Gastrocnemius medialis (tissue), 4 donors: ENCODE measurements around the gene TAF1B. TPM values are rescaled to one million over a fixed set of nuclear protein-coding genes. Genes with fewer than 3 reads are reported as not detected.

ENCODE experiments used
- ATAC-seq, 2 donors: fragments of 150-250 bp; one replicate each; pipeline ENCODE4 v1.9.1; 2016
- DNase-seq, 2 donors: peaks; one replicate each; pipeline ENCODE4 v3.0.0-alpha.2; 2019
- H3K27ac ChIP-seq, 4 donors: fragments of 200-600 bp; sonication (generic); 1 replicate in 1 of 4; 2 replicates in 3 of 4; pipeline ENCODE4 v1.5.1; 2016 to 2018; ENCODE audit warnings: mild to moderate bottlenecking in 2 of 4, moderate library complexity in 1 of 4
- H3K27me3 ChIP-seq, 3 donors: fragments of 200-600 bp; sonication (generic) in 2 of 3; 1 replicate in 1 of 3; 2 replicates in 2 of 3; pipeline versions ENCODE4 v1.5.1 to v1.6.0; 2016 to 2019; ENCODE audit warnings: mild to moderate bottlenecking in 1 of 3, moderate library complexity in 1 of 3
- H3K36me3 ChIP-seq, 2 donors: fragments of 200-600 bp; sonication (generic) in 1 of 2; one replicate each; pipeline ENCODE4 v1.5.1; 2017 to 2018
- H3K4me1 ChIP-seq, 2 donors: fragments of 200-600 bp; sonication (generic) in 1 of 2; one replicate each; pipeline ENCODE4 v1.5.1; 2016 to 2017; ENCODE audit warnings: mild to moderate bottlenecking in 2 of 2
- H3K4me3 ChIP-seq, 4 donors: fragments of 200-600 bp; sonication (generic) in 3 of 4; 1 replicate in 1 of 4; 2 replicates in 3 of 4; pipeline ENCODE4 v1.5.1; 2016 to 2019; ENCODE audit warnings: mild to moderate bottlenecking in 2 of 4
- H3K9me3 ChIP-seq, 3 donors: fragments of 200-600 bp; sonication (generic) in 2 of 3; 1 replicate in 1 of 3; 2 replicates in 2 of 3; pipeline ENCODE4 v1.5.1; 2016 to 2019
- POLR2A ChIP-seq, 2 donors: fragments of 450-650 bp; IDR thresholded peaks; one replicate each; pipeline ENCODE4 v1.6.1; 2017; ENCODE audit warnings: antibody characterized with exemption in 2 of 2, mild to moderate bottlenecking in 2 of 2, moderate library complexity in 2 of 2
- in situ Hi-C, 4 donors: fragments of 200-750 bp; cut with MboI; loops; one replicate each; pipeline versions ENCODE4 v1.15.0 to v1.8.0; 2017; ENCODE audit warnings: low sequenced_read_pairs in 4 of 4
- intact Hi-C: fragments of 100-400 bp; cut with DNase I; formaldehyde crosslinking; loops from one replicate; pipeline ENCODE4 v1.15.1; 2023; ENCODE audit warnings: low total_unique reads
- total RNA-seq, 4 donors: library from RNA; depleted of rRNA; stranded (reverse); fragments of >200 nt; gene quantifications; one replicate each; pipeline versions ENCODE4 v1.1.0 to v1.2.3, GENCODE V29; 2016
- TF ChIP-seq, protein P1 (sequence below), 5 experiments: fragments of 450-650 bp in 3 of 5; fragments of 200-600 bp in 2 of 5; sonication (generic) in 2 of 5; IDR thresholded peaks in 4 of 5; conservative IDR thresholded peaks in 1 of 5; 1 replicate in 4 of 5; 2 replicates in 1 of 5; pipeline ENCODE4 v1.5.1; 2016 to 2019; ENCODE audit warnings: antibody characterized with exemption in 5 of 5, mild to moderate bottlenecking in 3 of 5, moderate library complexity in 3 of 5

Gene TAF1B
- total RNA-seq, 4 donors from 2014 or later, result 5.0 to 8.4 (median 7.3) TPM

DNA sequence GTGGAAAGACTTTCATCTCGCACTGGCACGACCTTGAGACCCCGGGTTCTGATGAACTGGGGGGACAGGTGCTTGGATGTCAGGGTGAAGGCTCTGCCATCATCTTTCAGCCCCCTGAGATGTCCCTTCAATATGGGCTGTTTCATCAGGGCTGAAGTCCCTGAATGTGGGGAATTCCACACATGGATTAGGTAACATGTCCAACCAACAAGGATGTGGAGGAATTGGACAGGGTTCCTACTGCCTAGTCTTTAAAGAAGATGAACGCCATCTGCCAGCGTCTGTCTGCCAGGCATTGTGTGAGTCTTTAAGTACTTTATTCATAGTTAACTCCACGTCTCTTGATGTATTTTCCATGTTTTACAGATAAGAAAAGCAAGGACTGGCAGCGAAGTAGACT lies 102.3 kb downstream of the TAF1B start:
- Histone ChIP-seq H3K36me3 (no peaks in the 10 kb centered on the region), H3K4me3 (no peak overlapping the region), H3K27ac (no peak overlapping the region), H3K9me3 (no peaks in the 10 kb centered on the region), H3K4me1 (no peaks in the 10 kb centered on the region), H3K27me3 (peaks cover 0 to 8% (median 6%) of the 10 kb centered on the region in 3 donors)
- TF ChIP-seq, protein P1, sequence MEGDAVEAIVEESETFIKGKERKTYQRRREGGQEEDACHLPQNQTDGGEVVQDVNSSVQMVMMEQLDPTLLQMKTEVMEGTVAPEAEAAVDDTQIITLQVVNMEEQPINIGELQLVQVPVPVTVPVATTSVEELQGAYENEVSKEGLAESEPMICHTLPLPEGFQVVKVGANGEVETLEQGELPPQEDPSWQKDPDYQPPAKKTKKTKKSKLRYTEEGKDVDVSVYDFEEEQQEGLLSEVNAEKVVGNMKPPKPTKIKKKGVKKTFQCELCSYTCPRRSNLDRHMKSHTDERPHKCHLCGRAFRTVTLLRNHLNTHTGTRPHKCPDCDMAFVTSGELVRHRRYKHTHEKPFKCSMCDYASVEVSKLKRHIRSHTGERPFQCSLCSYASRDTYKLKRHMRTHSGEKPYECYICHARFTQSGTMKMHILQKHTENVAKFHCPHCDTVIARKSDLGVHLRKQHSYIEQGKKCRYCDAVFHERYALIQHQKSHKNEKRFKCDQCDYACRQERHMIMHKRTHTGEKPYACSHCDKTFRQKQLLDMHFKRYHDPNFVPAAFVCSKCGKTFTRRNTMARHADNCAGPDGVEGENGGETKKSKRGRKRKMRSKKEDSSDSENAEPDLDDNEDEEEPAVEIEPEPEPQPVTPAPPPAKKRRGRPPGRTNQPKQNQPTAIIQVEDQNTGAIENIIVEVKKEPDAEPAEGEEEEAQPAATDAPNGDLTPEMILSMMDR (IDR thresholded peaks at IDR 0.05 in 4 of 5, conservative IDR thresholded peaks at IDR 0.05 in 1 of 5), result no peak
- TF ChIP-seq POLR2A (IDR thresholded peaks at IDR 0.05), result no peak
- DNase-seq (no peak), ATAC-seq (no peak)
- in situ Hi-C loops, result no loop called here
- intact Hi-C loops, result no loop called here

DNA sequence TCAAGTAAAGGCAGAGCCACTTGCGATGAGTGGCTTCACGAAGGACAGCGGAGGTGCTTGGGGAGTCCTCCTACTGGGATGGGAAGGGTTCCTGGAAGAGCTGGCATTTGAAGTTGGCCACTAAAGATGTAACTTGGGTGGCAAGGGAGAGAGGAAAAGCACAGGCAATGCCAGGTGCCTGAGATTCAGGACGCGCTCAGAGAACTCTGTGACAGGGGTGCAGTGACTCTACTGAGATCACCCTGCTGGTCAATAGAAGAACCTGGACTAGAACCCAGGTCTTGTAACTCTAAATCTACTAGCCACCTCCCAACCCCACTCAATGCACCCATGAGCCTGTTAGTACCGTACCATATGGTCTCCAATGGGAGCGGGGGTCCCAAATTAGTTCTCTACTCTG lies 102.8 kb downstream of the TAF1B start:
- Histone ChIP-seq H3K36me3 (no peaks in the 10 kb centered on the region), H3K27ac (no peak overlapping the region), H3K9me3 (no peaks in the 10 kb centered on the region), H3K4me3 (no peak overlapping the region), H3K27me3 (peaks cover 0 to 8% (median 6%) of the 10 kb centered on the region in 3 donors), H3K4me1 (no peaks in the 10 kb centered on the region)
- in situ Hi-C loops (no loop called here), intact Hi-C loops (no loop called here)
- TF ChIP-seq, protein P1 (IDR thresholded peaks at IDR 0.05 in 4 of 5, conservative IDR thresholded peaks at IDR 0.05 in 1 of 5), result no peak
- no peak for TF ChIP-seq POLR2A (IDR thresholded peaks at IDR 0.05)
- ATAC-seq (no peak), DNase-seq (no peak)

DNA sequence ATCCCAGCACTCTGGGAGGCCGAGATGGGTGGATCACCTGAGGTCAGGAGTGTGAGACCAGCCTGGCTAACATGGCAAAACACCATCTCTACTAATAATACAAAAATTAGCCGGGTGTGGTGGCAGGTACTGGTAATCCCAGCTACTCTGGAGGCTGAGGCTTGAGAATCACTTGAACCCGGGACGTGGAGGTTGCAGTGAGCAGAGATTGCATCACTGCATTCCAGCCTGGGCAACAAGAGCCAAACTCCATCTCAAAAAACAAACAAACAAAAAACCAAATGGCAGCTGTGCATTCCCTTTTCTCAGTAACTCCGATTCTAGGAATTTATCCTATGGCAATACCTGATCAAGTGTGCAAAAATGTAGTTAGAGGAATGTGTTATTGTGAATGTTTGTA lies 103.5 kb downstream of the TAF1B start:
- intact Hi-C loops, result no loop called here
- Histone ChIP-seq H3K4me3 (no peak overlapping the region), H3K9me3 (no peaks in the 10 kb centered on the region), H3K27me3 (peaks cover 0 to 8% (median 6%) of the 10 kb centered on the region in 3 donors), H3K4me1 (no peaks in the 10 kb centered on the region), H3K27ac (no peak overlapping the region), H3K36me3 (no peaks in the 10 kb centered on the region)
- in situ Hi-C loops, result no loop called here
- ATAC-seq (no peak), DNase-seq (no peak)
- TF ChIP-seq, protein P1 (IDR thresholded peaks at IDR 0.05 in 4 of 5, conservative IDR thresholded peaks at IDR 0.05 in 1 of 5), result no peak
- TF ChIP-seq POLR2A (IDR thresholded peaks at IDR 0.05), result no peak

DNA sequence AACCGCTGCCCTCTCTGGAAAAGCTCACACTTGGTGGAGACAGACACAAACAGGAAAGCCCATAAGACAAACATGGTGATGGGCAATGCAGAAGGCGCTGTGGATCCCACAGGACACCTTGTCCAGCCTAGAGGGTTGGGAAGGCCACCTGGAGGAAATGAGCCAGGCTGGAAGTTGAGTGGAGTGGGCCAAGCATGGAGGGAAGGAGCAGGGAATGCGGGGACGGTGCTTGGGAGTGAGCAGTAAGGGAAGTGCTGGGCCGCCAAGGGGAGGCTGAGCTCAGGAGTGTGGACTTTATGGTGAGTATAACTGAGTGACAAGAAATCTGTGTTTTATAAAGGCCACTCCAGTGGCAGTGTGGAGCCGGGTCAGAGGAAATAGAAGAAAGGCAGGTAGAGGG lies 105.4 kb downstream of the TAF1B start:
- no peaks in the 10 kb centered on the region for H3K36me3 ChIP-seq
- in situ Hi-C loops (no loop called here), intact Hi-C loops (no loop called here)
- no peak overlapping the region for H3K4me3 ChIP-seq
- H3K9me3 ChIP-seq, result no peaks in the 10 kb centered on the region
- H3K4me1 ChIP-seq, result peaks cover 0 to 5% of the 10 kb centered on the region in 2 donors
- no peak for DNase-seq
- TF ChIP-seq POLR2A (IDR thresholded peaks at IDR 0.05), result no peak
- TF ChIP-seq, protein P1 (IDR thresholded peaks at IDR 0.05 in 4 of 5, conservative IDR thresholded peaks at IDR 0.05 in 1 of 5), result no peak
- ATAC-seq, result no peak
- H3K27ac ChIP-seq, result no peak overlapping the region
- peaks cover 0 to 8% (median 6%) of the 10 kb centered on the region in 3 donors for H3K27me3 ChIP-seq
